Lower leg skin (tissue), 3 donors: ENCODE data around the gene GARIN5B.

Source experiments
- CTCF ChIP-seq, 3 donors: fragments of 450-650 bp; IDR thresholded peaks; one replicate each; pipeline ENCODE4 v1.5.1; 2016; ENCODE audit warnings: antibody characterized with exemption in 3 of 3, mild to moderate bottlenecking in 3 of 3, moderate library complexity in 2 of 3
- POLR2A ChIP-seq, 2 donors: fragments of 450-650 bp; IDR thresholded peaks; one replicate each; pipeline ENCODE4 v1.6.1; 2016 to 2017; ENCODE audit warnings: antibody characterized with exemption in 2 of 2, mild to moderate bottlenecking in 1 of 2, moderate library complexity in 1 of 2

GRCh38 chr19:55385724-55386492 lies 22.8 kb upstream of the GARIN5B start, which contains the start of gene RPL28:
- no peak for TF ChIP-seq CTCF (IDR thresholded peaks at IDR 0.05)
- peak in 1 of 2 donors; percentile 93 for TF ChIP-seq POLR2A (IDR thresholded peaks at IDR 0.05)
